B cell (primary cell): Measurements from ENCODE around the gene RPS5.

Experiments used
- EZH2 ChIP-seq: IDR thresholded peaks from 2 replicates; pipeline ENCODE4 v1.6.1; 2012; ENCODE audit warnings: borderline replicate concordance, low read depth, mild to moderate bottlenecking, moderate library complexity, low read length; ENCODE audit not compliant: insufficient read depth, poor library complexity, severe bottlenecking
- TF ChIP-seq, protein P1 (sequence below): fragments of 200-600 bp; IDR thresholded peaks from one replicate; pipeline ENCODE4 v1.8.0; 2022; ENCODE audit warnings: antibody characterized with exemption, mild to moderate bottlenecking

DNA sequence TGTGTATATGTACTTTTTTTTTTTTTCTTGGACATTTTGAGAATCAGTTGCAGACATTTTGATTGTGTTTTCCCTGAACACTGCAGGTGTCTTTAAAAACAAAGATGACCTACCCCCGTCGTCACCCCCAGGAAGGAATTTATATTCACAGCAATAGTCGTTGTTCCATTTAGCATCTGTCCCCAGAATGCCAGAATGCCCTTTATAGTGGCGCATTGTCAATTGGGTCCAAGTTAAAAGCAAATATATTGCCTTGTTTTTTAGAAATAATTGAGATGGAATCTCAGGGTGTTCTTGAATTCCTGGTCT lies 6.6 kb downstream of the RPS5 start:
- TF ChIP-seq, protein P1, sequence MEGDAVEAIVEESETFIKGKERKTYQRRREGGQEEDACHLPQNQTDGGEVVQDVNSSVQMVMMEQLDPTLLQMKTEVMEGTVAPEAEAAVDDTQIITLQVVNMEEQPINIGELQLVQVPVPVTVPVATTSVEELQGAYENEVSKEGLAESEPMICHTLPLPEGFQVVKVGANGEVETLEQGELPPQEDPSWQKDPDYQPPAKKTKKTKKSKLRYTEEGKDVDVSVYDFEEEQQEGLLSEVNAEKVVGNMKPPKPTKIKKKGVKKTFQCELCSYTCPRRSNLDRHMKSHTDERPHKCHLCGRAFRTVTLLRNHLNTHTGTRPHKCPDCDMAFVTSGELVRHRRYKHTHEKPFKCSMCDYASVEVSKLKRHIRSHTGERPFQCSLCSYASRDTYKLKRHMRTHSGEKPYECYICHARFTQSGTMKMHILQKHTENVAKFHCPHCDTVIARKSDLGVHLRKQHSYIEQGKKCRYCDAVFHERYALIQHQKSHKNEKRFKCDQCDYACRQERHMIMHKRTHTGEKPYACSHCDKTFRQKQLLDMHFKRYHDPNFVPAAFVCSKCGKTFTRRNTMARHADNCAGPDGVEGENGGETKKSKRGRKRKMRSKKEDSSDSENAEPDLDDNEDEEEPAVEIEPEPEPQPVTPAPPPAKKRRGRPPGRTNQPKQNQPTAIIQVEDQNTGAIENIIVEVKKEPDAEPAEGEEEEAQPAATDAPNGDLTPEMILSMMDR = no peak
- TF ChIP-seq EZH2 = no peak
